CD14-positive monocyte (primary cell): ENCODE results near the gene ANKIB1. TPM values are rescaled to one million over a fixed set of nuclear protein-coding genes. Genes with fewer than 3 reads are reported as not detected.

ENCODE experiments used
- DNase-seq, 3 donors: peaks; one replicate each; pipeline ENCODE4 v3.0.0-alpha.2; 2011 to 2022
- H2AFZ ChIP-seq: 2 replicates; pipeline ENCODE4 v1.6.0; 2012; ENCODE audit warnings: mild to moderate bottlenecking, low read depth, low read length, inconsistent platforms; ENCODE audit not compliant: insufficient read depth, poor library complexity, severe bottlenecking
- H3K27ac ChIP-seq, 2 donors: 1 replicate in 1 of 2; 2 replicates in 1 of 2; pipeline ENCODE4 v1.5.1; 2012 to 2013; ENCODE audit warnings: low read length in 2 of 2, control low read depth in 1 of 2, inconsistent platforms in 1 of 2, low read depth in 1 of 2, mild to moderate bottlenecking in 1 of 2
- H3K27me3 ChIP-seq, 2 donors: one replicate each; pipeline versions ENCODE4 v1.6.0 to v1.6.1; 2011 to 2013; ENCODE audit warnings: low read length in 2 of 2; ENCODE audit not compliant: control insufficient read depth in 2 of 2, insufficient read depth in 2 of 2
- H3K36me3 ChIP-seq, 2 donors: replicated peaks in 1 of 2; 1 replicate in 1 of 2; 2 replicates in 1 of 2; pipeline versions ENCODE4 v1.5.1 to v1.6.1; 2012 to 2013; ENCODE audit warnings: low read length in 2 of 2, control low read depth in 1 of 2, inconsistent platforms in 1 of 2, mild to moderate bottlenecking in 1 of 2; ENCODE audit not compliant: insufficient read depth in 2 of 2, control insufficient read depth in 1 of 2
- H3K4me1 ChIP-seq, 2 donors: 1 replicate in 1 of 2; 2 replicates in 1 of 2; pipeline versions ENCODE4 v1.5.1 to v1.6.1; 2012 to 2013; ENCODE audit warnings: low read length in 2 of 2, control low read depth in 1 of 2, inconsistent platforms in 1 of 2, mild to moderate bottlenecking in 1 of 2, moderate library complexity in 1 of 2; ENCODE audit not compliant: insufficient read depth in 2 of 2, control insufficient read depth in 1 of 2
- H3K4me2 ChIP-seq: replicated peaks from 2 replicates; pipeline ENCODE3; 2012; ENCODE audit warnings: low read length, moderate library complexity, mild to moderate bottlenecking; ENCODE audit not compliant: poor library complexity, severe bottlenecking; ENCODE audit errors: extremely low read depth
- H3K4me3 ChIP-seq, 3 experiments: fragments of 200-600 bp in 1 of 3; sonication (generic) in 1 of 3; replicated peaks in 1 of 3; 1 replicate in 2 of 3; 2 replicates in 1 of 3; pipeline ENCODE4 v1.5.1; 2011 to 2013; ENCODE audit warnings: low read length in 3 of 3, mild to moderate bottlenecking in 3 of 3, control low read depth in 2 of 3, low read depth in 2 of 3, inconsistent platforms in 1 of 3, moderate library complexity in 1 of 3
- H3K79me2 ChIP-seq: 2 replicates; pipeline ENCODE4 v1.6.0; 2012; ENCODE audit warnings: mild to moderate bottlenecking, control low read depth, inconsistent platforms, low read length, moderate library complexity; ENCODE audit not compliant: insufficient read depth
- H3K9ac ChIP-seq: 2 replicates; pipeline ENCODE4 v1.6.0; 2017; ENCODE audit warnings: low read length, mild to moderate bottlenecking; ENCODE audit not compliant: insufficient read depth, poor library complexity, severe bottlenecking
- H3K9me3 ChIP-seq, 2 donors: replicated peaks in 1 of 2; 1 replicate in 1 of 2; 2 replicates in 1 of 2; pipeline versions ENCODE4 v1.5.1 to v1.6.1; 2012 to 2013; ENCODE audit warnings: low read length in 2 of 2, control low read depth in 1 of 2; ENCODE audit not compliant: control insufficient read depth in 1 of 2, insufficient read depth in 1 of 2
- H4K20me1 ChIP-seq: 2 replicates; pipeline ENCODE4 v1.6.0; 2012; ENCODE audit warnings: mild to moderate bottlenecking, low read length, control low read depth, moderate library complexity; ENCODE audit not compliant: insufficient read depth
- H3K27ac Mint-ChIP-seq, 7 donors: one replicate each; pipeline ENCODE4 v1.8.0; 2020; ENCODE audit warnings: mild to moderate bottlenecking in 7 of 7, mixed read lengths in 7 of 7, moderate library complexity in 6 of 7, inconsistent platforms in 2 of 7
- H3K27me3 Mint-ChIP-seq, 3 donors: one replicate each; pipeline ENCODE4 v1.8.0; 2021 to 2022; ENCODE audit warnings: low read depth in 3 of 3, mild to moderate bottlenecking in 3 of 3, mixed read lengths in 3 of 3, moderate library complexity in 3 of 3, inconsistent platforms in 1 of 3
- H3K36me3 Mint-ChIP-seq, 2 donors: one replicate each; pipeline ENCODE4 v1.8.0; 2020; ENCODE audit warnings: mixed read lengths in 2 of 2, inconsistent platforms in 1 of 2, mild to moderate bottlenecking in 1 of 2
- H3K4me1 Mint-ChIP-seq: one replicate; pipeline ENCODE4 v1.8.0; 2020; ENCODE audit warnings: mild to moderate bottlenecking, mixed read lengths
- H3K4me3 Mint-ChIP-seq, 2 donors: one replicate each; pipeline ENCODE4 v1.8.0; 2020; ENCODE audit warnings: mild to moderate bottlenecking in 2 of 2, mixed read lengths in 2 of 2, moderate library complexity in 1 of 2
- H3K9me3 Mint-ChIP-seq, 7 donors: one replicate each; pipeline ENCODE4 v1.8.0; 2020 to 2022; ENCODE audit warnings: mixed read lengths in 7 of 7, mild to moderate bottlenecking in 6 of 7, moderate library complexity in 6 of 7, inconsistent platforms in 2 of 7
- CTCF ChIP-seq: fragments of 200-600 bp; IDR thresholded peaks from one replicate; pipeline ENCODE4 v1.8.0; 2022; ENCODE audit warnings: antibody characterized with exemption, mild to moderate bottlenecking
- WGBS: methylation state at CpG from one replicate; pipeline ENCODE4 v1.1.5; 2013; ENCODE audit warnings: missing lambda C conversion rate; ENCODE audit not compliant: insufficient coverage; 5-methylcytosine and 5-hydroxymethylcytosine counted together
- intact Hi-C, 2 donors: fragments of 100-400 bp; cut with micrococcal nuclease; formaldehyde crosslinking; loops; one replicate each; pipeline versions ENCODE4 v1.15.0 to v1.15.1; 2023
- polyA plus RNA-seq, 3 donors: library from polyadenylated mRNA; depleted of rRNA in 1 of 3; unstranded in 2 of 3; stranded (reverse) in 1 of 3; fragments of 300-500 nt in 2 of 3; fragments of >200 nt in 1 of 3; fragmentation: Illumina TruSeq in 2 of 3; gene quantifications; 1 replicate in 2 of 3; 2 replicates in 1 of 3; pipeline ENCODE4 v1.2.3, GENCODE V29; 2012 to 2021

The ANKIB1 gene
- polyA plus RNA-seq, 3 donors, result 4.8 to 16.8 (median 5.7) TPM

- Histone ChIP-seq H3K9ac (no peak overlapping the region), H3K27me3 (no peaks in the 10 kb centered on the region), H3K36me3 (peaks cover 13 to 47% of the 10 kb centered on the region in 2 donors), H3K27ac (no peak overlapping the region), H4K20me1 (peaks cover 3% of the 10 kb centered on the region), H3K9me3 (no peaks in the 10 kb centered on the region), H3K79me2 (no peaks in the 10 kb centered on the region), H3K4me1 (no peaks in the 10 kb centered on the region), H3K4me2 (no peak overlapping the region), H2AFZ (no peak overlapping the region), H3K4me3 (no peak overlapping the region)
- DNase-seq, result no peak
- Mint-ChIP-seq H3K9me3 (no peaks in the 10 kb centered on the region), H3K36me3 (peaks cover 36 to 37% of the 10 kb centered on the region in 2 donors), H3K4me3 (no peak overlapping the region), H3K4me1 (peaks cover 2% of the 10 kb centered on the region), H3K27me3 (no peaks in the 10 kb centered on the region), H3K27ac (no peak overlapping the region)
- WGBS, result 100% methylated on average over 1 of the region's 1 CpG
- intact Hi-C loops, result no loop called here
- TF ChIP-seq CTCF, result no peak
Observed at GRCh38 chr7:92297736-92298135, 52.0 kb downstream of the ANKIB1 start.

GRCh38 chr7:92303761-92304160, 58.0 kb downstream of the ANKIB1 start:
- Histone ChIP-seq H4K20me1 (no peaks in the 10 kb centered on the region), H3K4me2 (no peak overlapping the region), H3K27ac (no peak overlapping the region), H3K4me1 (no peaks in the 10 kb centered on the region), H3K27me3 (no peaks in the 10 kb centered on the region), H3K79me2 (no peaks in the 10 kb centered on the region), H3K4me3 (no peak overlapping the region), H3K9me3 (no peaks in the 10 kb centered on the region), H2AFZ (no peak overlapping the region), H3K9ac (no peak overlapping the region), H3K36me3 (peaks cover 8 to 33% of the 10 kb centered on the region in 2 donors)
- no peak for TF ChIP-seq CTCF
- intact Hi-C loops, result no loop called here
- H3K9me3 Mint-ChIP-seq, result no peaks in the 10 kb centered on the region
- H3K4me3 Mint-ChIP-seq, result no peak overlapping the region
- H3K27me3 Mint-ChIP-seq, result peaks cover 0 to 2% (median 0%) of the 10 kb centered on the region in 3 donors
- no CpG with 5 or more reads among the region's 2 CpGs for WGBS
- H3K4me1 Mint-ChIP-seq, result no peaks in the 10 kb centered on the region
- no peak overlapping the region for H3K27ac Mint-ChIP-seq
- peaks cover 29 to 40% of the 10 kb centered on the region in 2 donors for H3K36me3 Mint-ChIP-seq
- no peak for DNase-seq
